HEK293 (cell line): ENCODE results near the gene MICALL1.

Experiments used
- EGR2 ChIP-seq: fragments of 450-650 bp; formaldehyde crosslinking; IDR thresholded peaks from 2 replicates; pipeline ENCODE4 v1.5.1; 2016; ENCODE audit warnings: low read depth, missing biosample characterization, missing genetic modification characterization
- HOXA7 ChIP-seq: sonication (generic); formaldehyde crosslinking; IDR thresholded peaks from 2 replicates; pipeline ENCODE4 v1.8.1; 2022; ENCODE audit warnings: missing genetic modification reagents, borderline replicate concordance
- IKZF3 ChIP-seq: fragments of 450-650 bp; IDR thresholded peaks from 2 replicates; pipeline ENCODE4 v1.5.0; 2018; ENCODE audit warnings: missing biosample characterization, mild to moderate bottlenecking, missing genetic modification characterization, moderate library complexity
- KLF7 ChIP-seq: fragments of 450-650 bp; formaldehyde crosslinking; IDR thresholded peaks from 2 replicates; pipeline ENCODE4 v1.5.1; 2016; ENCODE audit warnings: missing biosample characterization, missing genetic modification characterization, borderline replicate concordance
- KLF8 ChIP-seq: fragments of 450-650 bp; formaldehyde crosslinking; IDR thresholded peaks from 2 replicates; pipeline ENCODE4 v1.5.1; 2016; ENCODE audit warnings: missing biosample characterization, missing genetic modification characterization
- SP2 ChIP-seq: fragments of 450-650 bp; formaldehyde crosslinking; IDR thresholded peaks from 2 replicates; pipeline ENCODE4 v1.5.1; 2016; ENCODE audit warnings: missing biosample characterization, missing genetic modification characterization
- ZBTB11 ChIP-seq: fragments of 450-650 bp; formaldehyde crosslinking; conservative IDR thresholded peaks from 2 replicates; pipeline ENCODE4 v1.5.1; 2016; ENCODE audit warnings: low read depth, missing biosample characterization, missing genetic modification characterization
- ZBTB20 ChIP-seq: fragments of 450-650 bp; formaldehyde crosslinking; IDR thresholded peaks from 2 replicates; pipeline ENCODE4 v1.5.1; 2016; ENCODE audit warnings: missing biosample characterization, missing genetic modification characterization
- ZNF10 ChIP-seq: fragments of 450-650 bp; formaldehyde crosslinking; IDR thresholded peaks from 2 replicates; pipeline ENCODE4 v1.5.1; 2017; ENCODE audit warnings: missing biosample characterization, missing genetic modification characterization
- ZNF138 ChIP-seq: fragments of 450-650 bp; formaldehyde crosslinking; IDR thresholded peaks from 2 replicates; pipeline ENCODE4 v1.5.1; 2016; ENCODE audit warnings: missing biosample characterization, missing genetic modification characterization, borderline replicate concordance
- ZNF140 ChIP-seq: fragments of 450-650 bp; formaldehyde crosslinking; IDR thresholded peaks from 2 replicates; pipeline ENCODE4 v1.5.1; 2016; ENCODE audit warnings: missing biosample characterization, missing genetic modification characterization
- ZNF16 ChIP-seq: fragments of 450-650 bp; formaldehyde crosslinking; IDR thresholded peaks from 2 replicates; pipeline ENCODE4 v1.5.1; 2016; ENCODE audit warnings: low read depth, missing biosample characterization, missing genetic modification characterization
- ZNF174 ChIP-seq: fragments of 450-650 bp; formaldehyde crosslinking; IDR thresholded peaks from 2 replicates; pipeline ENCODE4 v1.5.0; 2017; ENCODE audit warnings: missing biosample characterization, mild to moderate bottlenecking, missing genetic modification characterization
- ZNF211 ChIP-seq: fragments of 450-650 bp; formaldehyde crosslinking; IDR thresholded peaks from 2 replicates; pipeline ENCODE4 v1.5.1; 2016; ENCODE audit warnings: low read depth, missing biosample characterization, missing genetic modification characterization
- ZNF266 ChIP-seq: fragments of 450-650 bp; formaldehyde crosslinking; IDR thresholded peaks from 2 replicates; pipeline ENCODE4 v1.5.1; 2016; ENCODE audit warnings: missing biosample characterization, missing genetic modification characterization, low read depth
- ZNF335 ChIP-seq: fragments of 450-650 bp; formaldehyde crosslinking; conservative IDR thresholded peaks from 2 replicates; pipeline ENCODE4 v1.5.1; 2016; ENCODE audit warnings: missing biosample characterization, missing genetic modification characterization
- ZNF350 ChIP-seq: fragments of 450-650 bp; formaldehyde crosslinking; IDR thresholded peaks from 2 replicates; pipeline ENCODE4 v1.5.0; 2017; ENCODE audit warnings: missing biosample characterization, mild to moderate bottlenecking, missing genetic modification characterization
- ZNF391 ChIP-seq: fragments of 450-650 bp; formaldehyde crosslinking; IDR thresholded peaks from 2 replicates; pipeline ENCODE4 v1.5.1; 2016; ENCODE audit warnings: low read depth, missing biosample characterization, missing genetic modification characterization, borderline replicate concordance
- ZNF501 ChIP-seq: fragments of 450-650 bp; formaldehyde crosslinking; IDR thresholded peaks from 2 replicates; pipeline ENCODE4 v1.5.1; 2016; ENCODE audit warnings: missing biosample characterization, missing genetic modification characterization
- ZNF549 ChIP-seq: fragments of 450-650 bp; IDR thresholded peaks from 2 replicates; pipeline ENCODE4 v1.5.1; 2018; ENCODE audit warnings: missing biosample characterization, missing genetic modification characterization, mild to moderate bottlenecking, inconsistent platforms, moderate library complexity
- ZNF585B ChIP-seq: fragments of 450-650 bp; formaldehyde crosslinking; IDR thresholded peaks from 2 replicates; pipeline ENCODE4 v1.5.1; 2016; ENCODE audit warnings: missing biosample characterization, missing genetic modification characterization
- ZNF654 ChIP-seq: fragments of 450-650 bp; formaldehyde crosslinking; IDR thresholded peaks from 2 replicates; pipeline ENCODE4 v1.5.1; 2016; ENCODE audit warnings: low read depth, missing biosample characterization, missing genetic modification characterization
- ZNF670 ChIP-seq: fragments of 450-650 bp; formaldehyde crosslinking; IDR thresholded peaks from 2 replicates; pipeline ENCODE4 v1.5.1; 2016; ENCODE audit warnings: missing biosample characterization, missing genetic modification characterization, low read depth
- ZNF701 ChIP-seq: fragments of 450-650 bp; formaldehyde crosslinking; IDR thresholded peaks from 2 replicates; pipeline ENCODE4 v1.5.1; 2016; ENCODE audit warnings: missing biosample characterization, missing genetic modification characterization
- ZNF707 ChIP-seq: fragments of 450-650 bp; formaldehyde crosslinking; IDR thresholded peaks from 2 replicates; pipeline ENCODE4 v1.5.1; 2016; ENCODE audit warnings: missing biosample characterization, missing genetic modification characterization
- TF ChIP-seq, protein P1 (sequence below): fragments of 450-650 bp; formaldehyde crosslinking; IDR thresholded peaks from 2 replicates; pipeline ENCODE4 v1.5.1; 2016; ENCODE audit warnings: missing biosample characterization, missing genetic modification characterization
- TF ChIP-seq, protein P2 (sequence below): fragments of 450-650 bp; formaldehyde crosslinking; IDR thresholded peaks from 2 replicates; pipeline ENCODE4 v1.5.1; 2017; ENCODE audit warnings: missing biosample characterization, missing genetic modification characterization
- TF ChIP-seq, protein P3 (sequence below): fragments of 450-650 bp; formaldehyde crosslinking; IDR thresholded peaks from 2 replicates; pipeline ENCODE4 v1.5.1; 2017; ENCODE audit warnings: missing biosample characterization, mild to moderate bottlenecking, missing genetic modification characterization, moderate library complexity
- TF ChIP-seq, protein P4 (sequence below): fragments of 450-650 bp; formaldehyde crosslinking; IDR thresholded peaks from 2 replicates; pipeline ENCODE4 v1.5.1; 2016; ENCODE audit warnings: missing biosample characterization, missing genetic modification characterization
- TF ChIP-seq, protein P5 (sequence below): fragments of 450-650 bp; formaldehyde crosslinking; IDR thresholded peaks from 2 replicates; pipeline ENCODE4 v1.5.0; 2017; ENCODE audit warnings: missing biosample characterization, missing genetic modification characterization, borderline replicate concordance

MICALL1 gene

GRCh38 chr22:37933711-37934376 is 27.7 kb downstream of the MICALL1 start (continued):
- TF ChIP-seq, protein P1, sequence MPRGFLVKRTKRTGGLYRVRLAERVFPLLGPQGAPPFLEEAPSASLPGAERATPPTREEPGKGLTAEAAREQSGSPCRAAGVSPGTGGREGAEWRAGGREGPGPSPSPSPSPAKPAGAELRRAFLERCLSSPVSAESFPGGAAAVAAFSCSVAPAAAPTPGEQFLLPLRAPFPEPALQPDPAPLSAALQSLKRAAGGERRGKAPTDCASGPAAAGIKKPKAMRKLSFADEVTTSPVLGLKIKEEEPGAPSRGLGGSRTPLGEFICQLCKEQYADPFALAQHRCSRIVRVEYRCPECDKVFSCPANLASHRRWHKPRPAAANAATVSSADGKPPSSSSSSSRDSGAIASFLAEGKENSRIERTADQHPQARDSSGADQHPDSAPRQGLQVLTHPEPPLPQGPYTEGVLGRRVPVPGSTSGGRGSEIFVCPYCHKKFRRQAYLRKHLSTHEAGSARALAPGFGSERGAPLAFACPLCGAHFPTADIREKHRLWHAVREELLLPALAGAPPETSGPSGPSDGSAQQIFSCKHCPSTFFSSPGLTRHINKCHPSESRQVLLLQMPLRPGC (tag by site-specific recombination), result 0 out of 2 replicates have a peak, but pooled peaks have one; percentile 84
- TF ChIP-seq, protein P2, sequence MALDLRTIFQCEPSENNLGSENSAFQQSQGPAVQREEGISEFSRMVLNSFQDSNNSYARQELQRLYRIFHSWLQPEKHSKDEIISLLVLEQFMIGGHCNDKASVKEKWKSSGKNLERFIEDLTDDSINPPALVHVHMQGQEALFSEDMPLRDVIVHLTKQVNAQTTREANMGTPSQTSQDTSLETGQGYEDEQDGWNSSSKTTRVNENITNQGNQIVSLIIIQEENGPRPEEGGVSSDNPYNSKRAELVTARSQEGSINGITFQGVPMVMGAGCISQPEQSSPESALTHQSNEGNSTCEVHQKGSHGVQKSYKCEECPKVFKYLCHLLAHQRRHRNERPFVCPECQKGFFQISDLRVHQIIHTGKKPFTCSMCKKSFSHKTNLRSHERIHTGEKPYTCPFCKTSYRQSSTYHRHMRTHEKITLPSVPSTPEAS (tag by site-specific recombination), result 0 out of 2 replicates have a peak, but pooled peaks have one; percentile 12
- TF ChIP-seq ZNF140 (tag by site-specific recombination), result no peak
- TF ChIP-seq, protein P3, sequence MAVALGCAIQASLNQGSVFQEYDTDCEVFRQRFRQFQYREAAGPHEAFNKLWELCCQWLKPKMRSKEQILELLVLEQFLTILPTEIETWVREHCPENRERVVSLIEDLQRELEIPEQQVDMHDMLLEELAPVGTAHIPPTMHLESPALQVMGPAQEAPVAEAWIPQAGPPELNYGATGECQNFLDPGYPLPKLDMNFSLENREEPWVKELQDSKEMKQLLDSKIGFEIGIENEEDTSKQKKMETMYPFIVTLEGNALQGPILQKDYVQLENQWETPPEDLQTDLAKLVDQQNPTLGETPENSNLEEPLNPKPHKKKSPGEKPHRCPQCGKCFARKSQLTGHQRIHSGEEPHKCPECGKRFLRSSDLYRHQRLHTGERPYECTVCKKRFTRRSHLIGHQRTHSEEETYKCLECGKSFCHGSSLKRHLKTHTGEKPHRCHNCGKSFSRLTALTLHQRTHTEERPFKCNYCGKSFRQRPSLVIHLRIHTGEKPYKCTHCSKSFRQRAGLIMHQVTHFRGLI (tag by site-specific recombination), result no peak
- TF ChIP-seq ZNF10, result no peak
- TF ChIP-seq KLF7 (tag by site-specific recombination), result peak; percentile 99
- no peak for TF ChIP-seq ZBTB11 (tag by site-specific recombination)
- TF ChIP-seq HOXA7, result no peak
- TF ChIP-seq ZNF670 (tag by site-specific recombination), result no peak
- no peak for TF ChIP-seq ZNF707 (tag by site-specific recombination)
- no peak for TF ChIP-seq ZNF350 (tag by site-specific recombination)
- 0 out of 2 replicates have a peak, but pooled peaks have one; percentile 28 for TF ChIP-seq ZNF501
- 0 out of 2 replicates have a peak, but pooled peaks have one; percentile 75 for TF ChIP-seq ZNF701 (tag by site-specific recombination)
- no peak for TF ChIP-seq ZNF211 (tag by site-specific recombination)
- no peak for TF ChIP-seq SP2
- TF ChIP-seq, protein P4, sequence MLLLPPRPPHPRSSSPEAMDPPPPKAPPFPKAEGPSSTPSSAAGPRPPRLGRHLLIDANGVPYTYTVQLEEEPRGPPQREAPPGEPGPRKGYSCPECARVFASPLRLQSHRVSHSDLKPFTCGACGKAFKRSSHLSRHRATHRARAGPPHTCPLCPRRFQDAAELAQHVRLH, result no peak
- no peak for TF ChIP-seq ZBTB20 (tag by site-specific recombination)
- peak; percentile 40; the same call in 1 of the 2 replicates for TF ChIP-seq ZNF654 (tag by site-specific recombination)
- TF ChIP-seq EGR2 (tag by site-specific recombination), result no peak
- TF ChIP-seq ZNF391 (tag by site-specific recombination), result peak; percentile 57; the same call in 1 of the 2 replicates
- TF ChIP-seq ZNF138 (tag by site-specific recombination), result no peak
- no peak for TF ChIP-seq ZNF335
- TF ChIP-seq ZNF549 (tag by site-specific recombination), result no peak
- TF ChIP-seq ZNF174 (tag by site-specific recombination), result no peak
- no peak for TF ChIP-seq ZNF16 (tag by site-specific recombination)
- no peak for TF ChIP-seq ZNF585B (tag by site-specific recombination)
- TF ChIP-seq, protein P5, sequence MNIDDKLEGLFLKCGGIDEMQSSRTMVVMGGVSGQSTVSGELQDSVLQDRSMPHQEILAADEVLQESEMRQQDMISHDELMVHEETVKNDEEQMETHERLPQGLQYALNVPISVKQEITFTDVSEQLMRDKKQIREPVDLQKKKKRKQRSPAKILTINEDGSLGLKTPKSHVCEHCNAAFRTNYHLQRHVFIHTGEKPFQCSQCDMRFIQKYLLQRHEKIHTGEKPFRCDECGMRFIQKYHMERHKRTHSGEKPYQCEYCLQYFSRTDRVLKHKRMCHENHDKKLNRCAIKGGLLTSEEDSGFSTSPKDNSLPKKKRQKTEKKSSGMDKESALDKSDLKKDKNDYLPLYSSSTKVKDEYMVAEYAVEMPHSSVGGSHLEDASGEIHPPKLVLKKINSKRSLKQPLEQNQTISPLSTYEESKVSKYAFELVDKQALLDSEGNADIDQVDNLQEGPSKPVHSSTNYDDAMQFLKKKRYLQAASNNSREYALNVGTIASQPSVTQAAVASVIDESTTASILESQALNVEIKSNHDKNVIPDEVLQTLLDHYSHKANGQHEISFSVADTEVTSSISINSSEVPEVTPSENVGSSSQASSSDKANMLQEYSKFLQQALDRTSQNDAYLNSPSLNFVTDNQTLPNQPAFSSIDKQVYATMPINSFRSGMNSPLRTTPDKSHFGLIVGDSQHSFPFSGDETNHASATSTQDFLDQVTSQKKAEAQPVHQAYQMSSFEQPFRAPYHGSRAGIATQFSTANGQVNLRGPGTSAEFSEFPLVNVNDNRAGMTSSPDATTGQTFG (tag by site-specific recombination), result no peak
- TF ChIP-seq IKZF3, result peak; percentile 98
- peak; percentile 93 for TF ChIP-seq KLF8
- TF ChIP-seq ZNF266 (tag by site-specific recombination), result no peak
- TF ChIP-seq, all 188 proteins: peak for 56
